CD4-positive, CD25-positive, alpha-beta regulatory T cell (primary cell): ENCODE data around the gene DMXL1. TPM values are rescaled to one million over a fixed set of nuclear protein-coding genes. Genes with fewer than 3 reads are reported as not detected.
"Not testable (repeated sequence)": the region's sequence is repeated elsewhere in the genome, so short reads cannot be mapped to it uniquely, and the experiment has no call there.

Experiments used
- ATAC-seq, 2 donors: fragments of 150-1000 bp; cut with Tn5 transposase; one replicate each; pipeline ENCODE4 v1.10.0; 2021; ENCODE audit warnings: low read depth in 2 of 2, moderate number of reproducible peaks in 2 of 2, moderate library complexity in 1 of 2
- DNase-seq, 3 donors: peaks; one replicate each; pipeline versions ENCODE4 v3.0.0 to v3.0.0-alpha.2; 2012 to 2022; ENCODE audit warnings: mixed read lengths in 1 of 3
- H3K27ac ChIP-seq: one replicate; pipeline ENCODE4 v1.7.0; 2013; ENCODE audit warnings: mild to moderate bottlenecking, low read length; ENCODE audit not compliant: insufficient read depth, poor library complexity, severe bottlenecking
- H3K27me3 ChIP-seq: one replicate; pipeline ENCODE4 v1.7.0; 2013; ENCODE audit warnings: low read length; ENCODE audit not compliant: control insufficient read depth, insufficient read depth
- H3K36me3 ChIP-seq: one replicate; pipeline ENCODE4 v1.7.0; 2013; ENCODE audit warnings: mild to moderate bottlenecking, low read length, moderate library complexity; ENCODE audit not compliant: control insufficient read depth, insufficient read depth
- H3K4me1 ChIP-seq: 2 replicates; pipeline ENCODE4 v1.7.0; 2013; ENCODE audit warnings: mild to moderate bottlenecking, low read length; ENCODE audit not compliant: insufficient read depth, control insufficient read depth, poor library complexity, severe bottlenecking
- H3K4me3 ChIP-seq: one replicate; pipeline ENCODE4 v1.7.0; 2013; ENCODE audit warnings: low read depth, mild to moderate bottlenecking, low read length, moderate library complexity
- H3K9me3 ChIP-seq, 2 experiments: 1 replicate in 1 of 2; 2 replicates in 1 of 2; pipeline ENCODE4 v1.7.0; 2013; ENCODE audit warnings: low read length in 2 of 2, mild to moderate bottlenecking in 1 of 2, moderate library complexity in 1 of 2; ENCODE audit not compliant: control insufficient read depth in 2 of 2
- H3K27ac Mint-ChIP-seq, 3 donors: one replicate each; pipeline ENCODE4 v1.8.0; 2020 to 2022; ENCODE audit warnings: mild to moderate bottlenecking in 3 of 3, mixed read lengths in 3 of 3, moderate library complexity in 2 of 3
- H3K27me3 Mint-ChIP-seq: one replicate; pipeline ENCODE4 v1.8.0; 2022; ENCODE audit warnings: mild to moderate bottlenecking, mixed read lengths
- H3K36me3 Mint-ChIP-seq: one replicate; pipeline ENCODE4 v1.8.0; 2020; ENCODE audit warnings: mixed read lengths
- H3K4me1 Mint-ChIP-seq, 4 donors: one replicate each; pipeline ENCODE4 v1.8.0; 2020 to 2022; ENCODE audit warnings: mixed read lengths in 4 of 4, mild to moderate bottlenecking in 1 of 4
- H3K4me3 Mint-ChIP-seq, 4 donors: one replicate each; pipeline ENCODE4 v1.8.0; 2020 to 2022; ENCODE audit warnings: mild to moderate bottlenecking in 4 of 4, mixed read lengths in 4 of 4, moderate library complexity in 3 of 4
- H3K9me3 Mint-ChIP-seq, 7 donors: one replicate each; pipeline ENCODE4 v1.8.0; 2020 to 2022; ENCODE audit warnings: mixed read lengths in 7 of 7, mild to moderate bottlenecking in 3 of 7, moderate library complexity in 2 of 7
- polyA plus RNA-seq, 4 donors: library from polyadenylated mRNA; unstranded; fragments of 300-500 nt; fragmentation: Illumina TruSeq; gene quantifications; one replicate each; pipeline ENCODE4 v1.2.3, GENCODE V29; 2021
- total RNA-seq: library from RNA; stranded (reverse); gene quantifications from one replicate; pipeline ENCODE4 v1.2.3, GENCODE V29; 2022

DMXL1 gene
- total and polyA plus RNA-seq, 5 donors from 2014 or later = 9.6 to 39.0 (median 11.4) TPM

- no peak overlapping the region for H3K27ac ChIP-seq
Measured at GRCh38 chr5:119174578-119175163, 103.8 kb downstream of the DMXL1 start.

GRCh38 chr5:119176785-119177184, 105.9 kb downstream of the DMXL1 start:
- Mint-ChIP-seq H3K27me3 (no peaks in the 10 kb centered on the region), H3K9me3 (no peaks in the 10 kb centered on the region), H3K4me3 (no peak overlapping the region), H3K36me3 (peaks cover 25% of the 10 kb centered on the region), H3K27ac (no peak overlapping the region), H3K4me1 (peaks cover 5 to 13% (median 7%) of the 10 kb centered on the region in 4 donors)
- ATAC-seq (no peak), DNase-seq (no peak)
- Histone ChIP-seq H3K4me3 (no peak overlapping the region), H3K27me3 (no peaks in the 10 kb centered on the region), H3K4me1 (no peaks in the 10 kb centered on the region), H3K27ac (no peak overlapping the region), H3K9me3 (no peaks in the 10 kb centered on the region), H3K36me3 (peaks cover 7% of the 10 kb centered on the region)

More at GRCh38 chr5:119174578-119175163, 103.8 kb downstream of the DMXL1 start:
- Mint-ChIP-seq H3K4me3 (peak overlapping the region in 1 of 4 donors; percentile 18), H3K4me1 (peaks cover 5 to 13% (median 9%) of the 10 kb centered on the region in 4 donors), H3K9me3 (no peaks in the 10 kb centered on the region), H3K27me3 (no peaks in the 10 kb centered on the region), H3K36me3 (peaks cover 30% of the 10 kb centered on the region), H3K27ac (no peak overlapping the region)
- Histone ChIP-seq H3K4me3 (no peak overlapping the region), H3K36me3 (peaks cover 14% of the 10 kb centered on the region), H3K27me3 (no peaks in the 10 kb centered on the region), H3K9me3 (no peaks in the 10 kb centered on the region), H3K4me1 (no peaks in the 10 kb centered on the region)
- no peak for DNase-seq
- ATAC-seq = no peak

DNA sequence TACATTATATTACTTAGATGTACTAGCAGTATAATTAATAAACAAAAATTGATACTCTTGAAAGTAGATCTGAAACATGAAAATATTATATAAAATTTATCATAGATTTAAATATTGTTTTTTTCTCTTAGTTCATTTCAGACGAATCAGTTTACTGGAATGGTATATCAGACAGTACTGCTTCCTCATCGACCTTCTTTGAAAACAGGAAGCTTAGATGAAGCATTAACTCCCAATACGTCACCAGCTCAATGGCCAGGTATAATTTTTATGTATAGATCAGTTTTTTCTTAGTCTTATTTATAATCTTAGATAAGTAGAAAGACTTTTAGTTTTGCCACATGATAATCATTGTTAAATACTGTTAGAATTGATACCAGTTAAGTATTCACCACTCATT, 106.3 kb downstream of the DMXL1 start:
- peaks cover 23% of the 10 kb centered on the region for H3K36me3 Mint-ChIP-seq
- H3K27me3 Mint-ChIP-seq = no peaks in the 10 kb centered on the region
- H3K9me3 ChIP-seq = no peaks in the 10 kb centered on the region
- peaks cover 5 to 13% (median 7%) of the 10 kb centered on the region in 4 donors for H3K4me1 Mint-ChIP-seq
- peak in 2 of 3 donors; percentile 5 to 13 for DNase-seq
- ATAC-seq = no peak
- no peak overlapping the region for H3K4me3 ChIP-seq
- H3K4me1 ChIP-seq = no peaks in the 10 kb centered on the region
- no peak overlapping the region for H3K4me3 Mint-ChIP-seq
- H3K36me3 ChIP-seq = peaks cover 7% of the 10 kb centered on the region
- no peaks in the 10 kb centered on the region for H3K27me3 ChIP-seq
- H3K9me3 Mint-ChIP-seq = no peaks in the 10 kb centered on the region
- H3K27ac Mint-ChIP-seq = no peak overlapping the region
- H3K27ac ChIP-seq = no peak overlapping the region

DNA sequence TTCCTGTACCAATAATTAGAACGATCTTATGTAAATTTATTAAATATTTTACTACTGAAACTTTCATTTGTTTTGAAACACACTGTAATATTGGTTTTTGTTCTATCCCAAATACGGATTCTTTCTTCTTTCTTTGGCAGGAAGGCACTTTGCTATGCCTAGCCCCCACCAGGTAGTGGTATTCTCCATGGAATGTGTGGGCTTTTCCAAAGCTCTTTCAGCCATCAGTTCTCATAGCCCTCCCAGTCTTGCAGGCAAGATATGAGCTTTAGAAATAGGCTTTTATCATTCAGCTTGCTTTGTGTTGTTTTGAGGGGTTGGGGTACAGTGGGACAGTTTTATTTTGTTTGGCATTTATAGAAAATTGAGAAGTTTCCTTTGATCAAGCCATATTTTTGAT, 107.5 kb downstream of the DMXL1 start:
- Mint-ChIP-seq H3K27ac (no peak overlapping the region), H3K36me3 (peaks cover 23% of the 10 kb centered on the region), H3K27me3 (no peaks in the 10 kb centered on the region), H3K4me3 (no peak overlapping the region), H3K4me1 (peaks cover 5 to 13% (median 7%) of the 10 kb centered on the region in 4 donors), H3K9me3 (no peaks in the 10 kb centered on the region)
- Histone ChIP-seq H3K9me3 (no peaks in the 10 kb centered on the region), H3K4me3 (no peak overlapping the region), H3K27ac (no peak overlapping the region), H3K4me1 (no peaks in the 10 kb centered on the region), H3K36me3 (peaks cover 7% of the 10 kb centered on the region), H3K27me3 (no peaks in the 10 kb centered on the region)
- DNase-seq (no peak), ATAC-seq (no peak)

GRCh38 chr5:119179857-119180641, 109.2 kb downstream of the DMXL1 start:
- H3K4me3 ChIP-seq = no peak overlapping the region
- H3K4me1 ChIP-seq = no peaks in the 10 kb centered on the region
- Mint-ChIP-seq H3K27me3 (no peaks in the 10 kb centered on the region), H3K27ac (peak overlapping the region in 1 of 3 donors; percentile 49), H3K4me3 (no peak overlapping the region), H3K4me1 (peaks cover 0 to 8% (median 4%) of the 10 kb centered on the region in 4 donors), H3K9me3 (no peaks in the 10 kb centered on the region), H3K36me3 (peaks cover 29% of the 10 kb centered on the region)
- no peak overlapping the region for H3K27ac ChIP-seq
- H3K9me3 ChIP-seq = no peaks in the 10 kb centered on the region
- peaks cover 7% of the 10 kb centered on the region for H3K36me3 ChIP-seq
- ATAC-seq (no peak), DNase-seq (no peak)
- H3K27me3 ChIP-seq = no peaks in the 10 kb centered on the region

GRCh38 chr5:119185512-119185911, 114.6 kb downstream of the DMXL1 start:
- H3K27ac Mint-ChIP-seq, H3K27me3 Mint-ChIP-seq, H3K9me3 Mint-ChIP-seq, DNase-seq, ATAC-seq, H3K27me3 ChIP-seq, H3K4me3 Mint-ChIP-seq, H3K4me3 ChIP-seq, H3K9me3 ChIP-seq, H3K36me3 ChIP-seq, H3K27ac ChIP-seq: not testable (repeated sequence)
- H3K36me3 Mint-ChIP-seq = peaks cover 15% of the 10 kb centered on the region
- peaks cover 21% of the 10 kb centered on the region for H3K4me1 ChIP-seq
- peaks cover 18 to 35% (median 24%) of the 10 kb centered on the region in 4 donors for H3K4me1 Mint-ChIP-seq

DNA sequence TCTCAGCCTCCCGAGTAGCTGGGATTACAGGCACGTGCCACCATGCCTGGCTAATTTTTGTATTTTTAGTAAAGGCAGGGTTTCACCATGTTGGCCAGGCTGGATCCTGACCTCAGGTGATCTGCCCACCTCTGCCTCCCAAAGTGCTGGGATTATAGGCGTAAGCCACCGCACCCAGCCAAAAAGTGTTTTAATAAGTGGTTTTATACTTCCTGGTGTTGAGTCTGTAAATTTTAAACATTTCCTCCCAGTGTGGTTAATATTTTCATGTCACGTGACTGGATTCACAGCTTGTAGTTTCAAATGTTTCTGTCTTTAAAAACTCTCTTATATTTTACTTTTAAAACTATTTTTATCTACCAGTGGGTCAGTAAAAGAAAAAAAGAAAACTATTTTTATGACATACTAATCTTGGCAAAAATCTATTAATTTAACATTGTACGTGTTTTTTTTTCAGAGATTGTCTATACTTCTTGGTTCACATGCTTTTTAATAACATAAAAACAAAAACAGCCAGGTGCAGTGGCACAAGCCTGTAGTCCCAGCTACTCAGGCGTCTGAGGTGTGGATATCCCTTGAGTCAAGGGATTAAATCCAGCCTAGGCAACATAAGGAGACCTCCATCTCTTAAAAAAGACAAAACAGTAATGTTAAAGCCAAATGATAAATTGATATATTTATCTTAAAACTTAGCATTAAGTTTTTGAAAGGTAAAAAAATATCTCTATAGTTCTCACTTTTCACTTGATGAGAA, 117.1 kb downstream of the DMXL1 start:
- Mint-ChIP-seq H3K27me3 (no peaks in the 10 kb centered on the region), H3K36me3 (peaks cover 18% of the 10 kb centered on the region), H3K4me1 (peaks cover 18 to 36% (median 25%) of the 10 kb centered on the region in 4 donors), H3K9me3 (no peaks in the 10 kb centered on the region), H3K4me3 (peak overlapping the region; percentile 46 to 80 (median 74)), H3K27ac (peak overlapping the region; percentile 78 to 91 (median 89))
- Histone ChIP-seq H3K4me3 (peak overlapping the region; percentile 69), H3K27ac (peak overlapping the region; percentile 67), H3K9me3 (no peaks in the 10 kb centered on the region), H3K4me1 (peaks cover 21% of the 10 kb centered on the region), H3K27me3 (no peaks in the 10 kb centered on the region), H3K36me3 (no peaks in the 10 kb centered on the region)
- ATAC-seq (peak in 1 of 2 donors; percentile 62), DNase-seq (peak in 2 of 3 donors; percentile 46 to 72)
